Stimulated activated naive CD8-positive, alpha-beta T cell treated with anti-CD3 and anti-CD28 coated beads, Interleukin-15, Interleukin-2, amounts not matched to agents 100 ng/mL and 50 ng/mL, for 24 hours (primary cell): ENCODE data around the gene SNAPC4.

Experiments
- H3K27ac Mint-ChIP-seq: one replicate; pipeline ENCODE4 v1.8.0; 2021; ENCODE audit warnings: mild to moderate bottlenecking, mixed read lengths
- H3K27me3 Mint-ChIP-seq: one replicate; pipeline ENCODE4 v1.8.0; 2021; ENCODE audit warnings: mixed read lengths
- H3K36me3 Mint-ChIP-seq: one replicate; pipeline ENCODE4 v1.8.0; 2021; ENCODE audit warnings: low read depth, mixed read lengths
- H3K4me1 Mint-ChIP-seq: one replicate; pipeline ENCODE4 v1.8.0; 2021; ENCODE audit warnings: low read depth, mixed read lengths
- H3K4me3 Mint-ChIP-seq: one replicate; pipeline ENCODE4 v1.8.0; 2021; ENCODE audit warnings: mild to moderate bottlenecking, mixed read lengths
- H3K9me3 Mint-ChIP-seq: one replicate; pipeline ENCODE4 v1.8.0; 2021; ENCODE audit warnings: mixed read lengths

Gene SNAPC4

DNA sequence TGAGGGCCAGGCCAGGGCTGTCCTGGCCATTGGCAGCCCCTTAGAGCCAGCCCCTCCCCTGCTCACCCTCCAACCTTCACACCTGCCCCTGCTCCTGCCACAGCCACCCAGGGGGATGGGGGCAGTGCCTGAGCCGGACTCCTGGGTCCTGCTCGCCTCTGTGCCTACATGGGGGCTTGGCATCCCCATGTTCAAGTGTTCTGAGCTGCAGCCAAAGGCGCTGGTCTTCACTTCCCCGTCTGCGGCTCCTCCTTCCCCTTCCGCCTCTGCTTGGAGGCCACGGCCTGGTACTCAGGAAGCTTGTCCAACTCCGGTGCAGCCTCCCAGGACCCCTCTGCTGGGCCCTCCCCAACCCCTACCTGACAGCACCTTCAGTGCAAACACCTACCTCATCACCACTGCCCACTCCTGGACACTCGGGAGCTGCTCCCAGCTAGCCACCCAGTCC lies 34.2 kb downstream of the SNAPC4 start:
- H3K27ac Mint-ChIP-seq, result no peak overlapping the region
- H3K9me3 Mint-ChIP-seq, result no peaks in the 10 kb centered on the region
- no peak overlapping the region for H3K4me3 Mint-ChIP-seq
- H3K36me3 Mint-ChIP-seq, result no peaks in the 10 kb centered on the region
- H3K27me3 Mint-ChIP-seq, result no peaks in the 10 kb centered on the region
- peaks cover 5% of the 10 kb centered on the region for H3K4me1 Mint-ChIP-seq

- Mint-ChIP-seq H3K9me3 (no peaks in the 10 kb centered on the region), H3K27me3 (no peaks in the 10 kb centered on the region), H3K27ac (no peak overlapping the region), H3K36me3 (no peaks in the 10 kb centered on the region), H3K4me1 (peaks cover 5% of the 10 kb centered on the region), H3K4me3 (no peak overlapping the region)
Measured at GRCh38 chr9:136364942-136365774, 34.8 kb downstream of the SNAPC4 start.

DNA sequence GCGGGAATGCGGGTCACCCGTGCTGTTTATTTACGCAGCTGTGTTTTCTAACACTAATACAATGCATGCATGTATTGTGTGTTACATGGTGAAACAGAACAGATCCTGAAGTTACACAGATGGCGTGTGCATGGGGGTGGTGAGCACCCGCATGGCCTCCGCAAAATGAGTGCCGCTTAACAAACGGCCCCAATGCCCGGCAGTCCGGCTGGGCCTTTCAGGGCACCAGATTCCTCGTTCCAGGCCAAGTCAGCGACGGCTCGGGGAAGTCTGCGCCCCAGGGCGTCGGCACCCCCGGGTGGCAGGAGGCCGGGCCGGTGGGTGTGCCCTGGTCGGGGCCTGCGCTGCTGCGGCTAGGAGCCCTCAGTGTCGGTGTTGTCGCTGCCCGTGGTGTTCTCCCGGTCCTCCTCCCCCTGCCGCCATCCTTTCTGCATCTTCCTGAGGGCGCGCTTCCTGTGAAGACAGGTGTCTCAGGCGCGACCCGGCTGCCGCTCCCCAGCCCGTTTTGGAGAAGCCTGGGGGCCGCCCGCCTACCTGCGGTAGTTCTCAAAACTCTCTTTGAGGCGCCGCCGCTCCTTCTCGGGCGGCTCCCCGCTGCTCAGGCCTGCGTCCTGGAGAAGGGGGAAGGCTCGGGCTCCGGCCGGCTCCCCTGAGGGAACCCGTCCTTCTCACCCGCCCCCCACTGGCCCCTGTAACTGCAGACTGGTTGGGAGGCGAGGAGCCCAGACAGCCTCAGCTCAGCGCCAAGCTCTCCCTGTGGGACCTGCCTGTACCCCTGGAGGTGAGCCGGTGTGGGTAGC lies 35.8 kb downstream of the SNAPC4 start:
- no peak overlapping the region for H3K4me3 Mint-ChIP-seq
- H3K27ac Mint-ChIP-seq, result no peak overlapping the region
- H3K36me3 Mint-ChIP-seq, result no peaks in the 10 kb centered on the region
- no peaks in the 10 kb centered on the region for H3K27me3 Mint-ChIP-seq
- H3K9me3 Mint-ChIP-seq, result no peaks in the 10 kb centered on the region
- peaks cover 5% of the 10 kb centered on the region for H3K4me1 Mint-ChIP-seq

GRCh38 chr9:136363106-136363948 lies 36.6 kb downstream of the SNAPC4 start, which contains the start of gene DNLZ:
Gene DNLZ (minus strand): TSS chr9:136363744. CDS start chr9:136363714, 30 bp downstream.
- H3K4me1 Mint-ChIP-seq, result peaks cover 5% of the 10 kb centered on the region
- H3K36me3 Mint-ChIP-seq, result no peaks in the 10 kb centered on the region
- H3K27ac Mint-ChIP-seq, result peak within 1 kb of the TSS; percentile 87
- H3K9me3 Mint-ChIP-seq, result no peaks in the 10 kb centered on the region
- H3K4me3 Mint-ChIP-seq, result peak within 1 kb of the TSS; percentile 82
- H3K27me3 Mint-ChIP-seq, result no peaks in the 10 kb centered on the region

DNA sequence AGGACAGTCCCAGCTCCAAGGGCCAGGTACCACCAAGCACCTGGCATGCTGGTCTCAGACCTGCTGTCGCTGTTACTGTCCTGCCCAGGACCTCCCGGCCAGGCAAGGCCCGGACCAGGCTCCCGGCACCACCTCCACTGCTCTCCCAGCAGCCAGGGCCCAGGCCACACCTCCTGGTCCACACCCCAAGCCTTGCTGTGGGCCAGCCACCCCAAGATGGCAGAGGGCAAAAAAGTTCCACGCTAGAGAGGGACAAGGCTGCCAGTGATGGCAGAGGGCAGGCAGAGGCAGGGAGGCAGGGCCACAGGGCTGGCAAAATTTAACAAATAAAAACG lies 37.6 kb downstream of the SNAPC4 start:
- H3K4me1 Mint-ChIP-seq, result peaks cover 5% of the 10 kb centered on the region
- H3K36me3 Mint-ChIP-seq, result no peaks in the 10 kb centered on the region
- H3K4me3 Mint-ChIP-seq, result peak overlapping the region; percentile 82
- no peaks in the 10 kb centered on the region for H3K9me3 Mint-ChIP-seq
- H3K27ac Mint-ChIP-seq, result peak overlapping the region; percentile 52
- no peaks in the 10 kb centered on the region for H3K27me3 Mint-ChIP-seq

GRCh38 chr9:136361754-136362449 lies 38.1 kb downstream of the SNAPC4 start:
- Mint-ChIP-seq H3K4me3 (no peak overlapping the region), H3K27me3 (no peaks in the 10 kb centered on the region), H3K4me1 (peaks cover 5% of the 10 kb centered on the region), H3K36me3 (no peaks in the 10 kb centered on the region), H3K9me3 (no peaks in the 10 kb centered on the region), H3K27ac (no peak overlapping the region)

DNA sequence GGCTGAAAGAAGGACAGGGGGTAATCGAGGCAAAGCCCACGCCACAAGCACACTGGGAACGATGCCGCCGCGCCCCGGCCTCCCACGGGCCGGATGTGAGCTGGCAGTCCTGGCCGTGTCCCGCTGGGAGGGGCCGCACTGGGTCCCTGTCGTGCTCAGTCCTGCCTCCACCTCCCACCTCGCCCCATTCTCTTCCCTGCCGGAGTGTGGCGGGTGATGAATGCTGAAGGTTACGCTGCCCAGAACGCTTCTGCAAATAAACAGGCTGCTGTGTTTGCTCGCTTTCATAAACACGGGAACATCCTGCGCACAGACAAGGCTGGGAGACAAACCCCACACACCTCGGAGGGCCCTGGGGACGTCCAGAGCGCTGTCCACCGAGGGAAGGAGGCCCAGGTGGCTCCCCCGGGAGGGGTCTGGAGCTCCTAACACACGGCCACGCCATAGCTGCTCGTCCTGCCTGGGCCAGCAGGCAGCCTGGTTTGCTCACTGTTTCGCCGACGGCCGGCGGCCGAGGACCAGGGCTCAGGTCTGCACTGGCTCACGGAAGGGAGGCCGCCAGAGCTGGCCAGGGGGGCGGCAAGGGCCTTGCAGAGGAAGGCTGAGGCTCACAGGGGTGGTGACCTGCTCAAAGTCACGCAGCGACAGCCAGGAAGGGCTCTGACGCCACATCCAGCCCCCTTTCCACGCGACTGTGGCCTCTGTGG lies 38.8 kb downstream of the SNAPC4 start:
- no peaks in the 10 kb centered on the region for H3K36me3 Mint-ChIP-seq
- no peak overlapping the region for H3K27ac Mint-ChIP-seq
- peaks cover 5% of the 10 kb centered on the region for H3K4me1 Mint-ChIP-seq
- no peaks in the 10 kb centered on the region for H3K27me3 Mint-ChIP-seq
- H3K4me3 Mint-ChIP-seq, result no peak overlapping the region
- no peaks in the 10 kb centered on the region for H3K9me3 Mint-ChIP-seq

- Mint-ChIP-seq H3K27ac (no peak overlapping the region), H3K4me1 (peaks cover 5% of the 10 kb centered on the region), H3K4me3 (no peak overlapping the region), H3K9me3 (no peaks in the 10 kb centered on the region), H3K36me3 (no peaks in the 10 kb centered on the region), H3K27me3 (no peaks in the 10 kb centered on the region)
Measured at GRCh38 chr9:136359774-136360718, 39.9 kb downstream of the SNAPC4 start.

GRCh38 chr9:136358888-136359287 lies 41.1 kb downstream of the SNAPC4 start:
- peaks cover 8% of the 10 kb centered on the region for H3K4me1 Mint-ChIP-seq
- H3K9me3 Mint-ChIP-seq, result no peaks in the 10 kb centered on the region
- H3K27me3 Mint-ChIP-seq, result no peaks in the 10 kb centered on the region

GRCh38 chr9:136358016-136358415 lies 42.0 kb downstream of the SNAPC4 start:
- Mint-ChIP-seq H3K4me1 (peaks cover 8% of the 10 kb centered on the region), H3K36me3 (no peaks in the 10 kb centered on the region), H3K9me3 (no peaks in the 10 kb centered on the region), H3K27me3 (no peaks in the 10 kb centered on the region), H3K27ac (no peak overlapping the region), H3K4me3 (no peak overlapping the region)

More at GRCh38 chr9:136358888-136359287, 41.1 kb downstream of the SNAPC4 start:
- no peak overlapping the region for H3K4me3 Mint-ChIP-seq
- H3K27ac Mint-ChIP-seq, result no peak overlapping the region
- no peaks in the 10 kb centered on the region for H3K36me3 Mint-ChIP-seq

DNA sequence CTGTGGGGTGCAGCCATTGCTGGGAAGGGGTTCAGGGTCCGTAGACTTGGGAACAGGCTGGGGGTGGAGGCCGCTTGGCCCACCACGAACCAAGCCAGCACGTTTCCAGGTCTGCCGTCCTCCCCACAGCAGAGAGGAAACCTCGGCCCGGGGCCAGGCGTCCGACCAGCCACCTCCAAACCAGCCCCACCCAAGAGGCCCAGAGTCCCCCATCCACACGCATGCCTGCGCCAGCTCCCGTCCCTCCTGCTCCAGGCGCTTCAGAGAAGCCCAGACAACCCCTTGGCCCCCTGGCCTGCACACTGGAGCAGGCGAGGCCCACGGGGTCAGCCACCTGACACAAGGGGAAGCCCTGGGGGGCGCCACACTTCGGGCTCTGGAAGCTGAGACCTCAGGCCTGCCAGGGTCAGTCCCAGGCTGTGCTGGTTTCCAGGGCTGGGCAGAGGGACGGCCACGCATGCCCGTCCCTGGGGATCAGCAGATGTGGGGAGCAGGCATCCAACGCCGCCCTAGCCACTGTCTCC lies 42.7 kb downstream of the SNAPC4 start:
- peaks cover 3% of the 10 kb centered on the region for H3K4me1 Mint-ChIP-seq
- H3K9me3 Mint-ChIP-seq, result no peaks in the 10 kb centered on the region
- H3K4me3 Mint-ChIP-seq, result no peak overlapping the region
- H3K27me3 Mint-ChIP-seq, result no peaks in the 10 kb centered on the region
- H3K36me3 Mint-ChIP-seq, result no peaks in the 10 kb centered on the region
- H3K27ac Mint-ChIP-seq, result no peak overlapping the region

DNA sequence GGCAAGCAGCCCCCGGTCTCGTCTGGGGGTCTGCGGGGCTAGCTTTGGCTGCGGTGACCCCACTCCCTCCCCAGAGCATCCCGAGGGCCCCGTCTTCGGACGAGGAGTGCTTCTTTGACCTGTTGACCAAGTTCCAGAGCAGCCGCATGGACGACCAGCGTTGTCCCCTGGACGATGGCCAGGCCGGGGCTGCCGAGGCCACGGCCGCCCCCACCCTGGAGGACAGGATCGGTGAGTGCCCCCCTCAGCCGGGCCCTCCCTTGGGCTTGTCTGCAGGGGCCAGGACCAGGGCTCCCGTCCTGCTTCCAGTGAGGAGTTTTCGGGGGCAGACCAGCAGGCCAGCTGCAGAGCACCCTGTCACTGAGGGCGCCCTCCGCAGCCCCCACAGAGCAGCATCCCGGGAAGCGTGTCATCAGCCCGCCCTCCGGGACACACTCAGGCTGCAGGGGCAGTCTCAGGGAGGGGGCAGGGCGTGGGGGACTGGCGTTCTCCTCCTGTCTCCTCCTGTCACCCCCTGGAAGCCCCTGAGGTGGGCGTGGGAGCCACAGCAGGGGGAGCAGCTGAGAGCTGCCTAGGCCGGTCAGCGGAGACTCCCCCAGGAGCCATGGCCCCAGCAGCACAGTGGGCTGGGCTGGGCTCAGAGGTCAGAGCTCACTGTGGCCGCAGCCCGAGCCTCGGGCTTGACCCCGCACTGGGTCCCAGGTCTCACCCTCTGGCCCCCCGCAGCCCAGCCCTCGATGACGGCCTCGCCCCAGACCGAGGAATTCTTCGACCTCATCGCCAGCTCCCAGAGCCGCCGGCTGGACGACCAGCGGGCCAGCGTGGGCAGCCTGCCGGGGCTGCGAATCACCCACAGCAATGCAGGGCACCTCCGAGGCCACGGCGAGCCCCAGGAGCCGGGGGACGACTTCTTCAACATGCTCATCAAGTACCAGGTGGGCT lies 44.1 kb downstream of the SNAPC4 start:
- H3K36me3 Mint-ChIP-seq, result no peaks in the 10 kb centered on the region
- no peak overlapping the region for H3K4me3 Mint-ChIP-seq
- no peaks in the 10 kb centered on the region for H3K27me3 Mint-ChIP-seq
- no peak overlapping the region for H3K27ac Mint-ChIP-seq
- H3K4me1 Mint-ChIP-seq, result peaks cover 3% of the 10 kb centered on the region
- H3K9me3 Mint-ChIP-seq, result no peaks in the 10 kb centered on the region
